Lower leg skin (tissue), 3 donors: ENCODE data around the gene MGRN1.

Experiments
- CTCF ChIP-seq, 3 donors: fragments of 450-650 bp; IDR thresholded peaks; one replicate each; pipeline ENCODE4 v1.5.1; 2016; ENCODE audit warnings: antibody characterized with exemption in 3 of 3, mild to moderate bottlenecking in 3 of 3, moderate library complexity in 2 of 3
- POLR2A ChIP-seq, 2 donors: fragments of 450-650 bp; IDR thresholded peaks; one replicate each; pipeline ENCODE4 v1.6.1; 2016 to 2017; ENCODE audit warnings: antibody characterized with exemption in 2 of 2, mild to moderate bottlenecking in 1 of 2, moderate library complexity in 1 of 2

- TF ChIP-seq CTCF (IDR thresholded peaks at IDR 0.05) (no peak), POLR2A (IDR thresholded peaks at IDR 0.05) (no peak)
These were observed 42.8 kb downstream of the MGRN1 start for GRCh38 chr16:4667203-4667963.
